Endothelial cell of umbilical vein (primary cell): ENCODE results near the gene COL8A1. TPM values are rescaled to one million over a fixed set of nuclear protein-coding genes. Genes with fewer than 3 reads are reported as not detected.

Source experiments
- BruUV-seq: library from RNA; stranded (reverse); fragments of 400-500 nt; replicated peaks from 2 replicates; lab custom pipeline; 2021; lab: Mats Ljungman, UMichigan
- CTCF ChIA-PET: fragments of 300-600, 350-600 bp; sonication (Branson Sonifier 250); formaldehyde crosslinking; loops from one replicate; lab custom pipeline; 2021; ENCODE audit warnings: antibody characterized with exemption, inconsistent platforms; lab: Charles Lee
- POLR2A ChIA-PET: fragments of 300-600, 350-600 bp; sonication (Branson Sonifier 250); formaldehyde crosslinking; loops from one replicate; lab custom pipeline; 2021; ENCODE audit warnings: antibody characterized with exemption, inconsistent platforms; lab: Charles Lee
- DNase-seq: peaks from one replicate; pipeline ENCODE4 v3.0.0-alpha.2; 2011; ENCODE audit warnings: low read depth, low spot score
- FAIRE-seq: peaks from 2 replicates; lab custom pipeline; 2011; peaks lifted over from hg19 to GRCh38; lab: Jason Lieb, UNC
- H2AFZ ChIP-seq: 2 replicates; pipeline ENCODE4 v1.6.0; 2012; ENCODE audit warnings: low read depth, low read length, control low read depth, inconsistent platforms
- H3K27ac ChIP-seq: 2 replicates; pipeline ENCODE4 v1.5.1; 2011; ENCODE audit warnings: low read depth, mild to moderate bottlenecking, control low read depth, low read length, moderate library complexity; ENCODE audit not compliant: insufficient read depth
- H3K27me3 ChIP-seq, 2 experiments: 2 replicates each; pipeline versions ENCODE4 v1.6.0 to v1.6.1; 2011; ENCODE audit warnings: low read length in 2 of 2, mixed read lengths in 1 of 2; ENCODE audit not compliant: control insufficient read depth in 2 of 2, insufficient read depth in 2 of 2
- H3K36me3 ChIP-seq, 2 experiments: 2 replicates in 1 of 2; 3 replicates in 1 of 2; pipeline ENCODE4 v1.5.1; 2011; ENCODE audit warnings: low read length in 2 of 2, mild to moderate bottlenecking in 1 of 2, moderate library complexity in 1 of 2; ENCODE audit not compliant: control insufficient read depth in 2 of 2, insufficient read depth in 2 of 2; ENCODE audit errors: extremely low read depth in 1 of 2
- H3K4me1 ChIP-seq: 3 replicates; pipeline ENCODE4 v1.5.1; 2011; ENCODE audit warnings: mild to moderate bottlenecking, low read length; ENCODE audit not compliant: control insufficient read depth, insufficient read depth; ENCODE audit errors: extremely low read depth
- H3K4me2 ChIP-seq: 2 replicates; pipeline ENCODE4 v1.6.1; 2011; ENCODE audit warnings: low read length, control low read depth, mixed read lengths; ENCODE audit not compliant: insufficient read depth
- H3K4me3 ChIP-seq, 3 experiments: fragments of 200-600 bp in 1 of 3; sonication (generic), shearing (Covaris generic) in 1 of 3; replicated peaks in 1 of 3; 2 replicates each; pipeline ENCODE4 v1.5.1; 2011 to 2016; ENCODE audit warnings: control low read depth in 3 of 3, low read length in 3 of 3, mild to moderate bottlenecking in 2 of 3, inconsistent platforms in 1 of 3, low read depth in 1 of 3, moderate library complexity in 1 of 3; ENCODE audit not compliant: insufficient read depth in 1 of 3
- H3K79me2 ChIP-seq: 2 replicates; pipeline ENCODE4 v1.6.0; 2012; ENCODE audit warnings: low read length, inconsistent platforms; ENCODE audit not compliant: control insufficient read depth, insufficient read depth
- H3K9ac ChIP-seq: replicated peaks from 2 replicates; pipeline ENCODE3; 2011; ENCODE audit warnings: low read length, control low read depth; ENCODE audit not compliant: insufficient read depth; ENCODE audit errors: extremely low read depth
- H3K9me1 ChIP-seq: replicated peaks from 3 replicates; pipeline ENCODE4 v1.6.0; 2011; ENCODE audit warnings: mild to moderate bottlenecking, low read length; ENCODE audit not compliant: control insufficient read depth, insufficient read depth; ENCODE audit errors: extremely low read depth
- H3K9me3 ChIP-seq: replicated peaks from 2 replicates; pipeline ENCODE4 v1.5.1; 2012; ENCODE audit warnings: low read length, inconsistent platforms; ENCODE audit not compliant: control insufficient read depth, insufficient read depth
- H4K20me1 ChIP-seq: replicated peaks from 2 replicates; pipeline ENCODE3; 2011; ENCODE audit warnings: mild to moderate bottlenecking, low read length; ENCODE audit not compliant: control insufficient read depth, insufficient read depth; ENCODE audit errors: extremely low read depth
- CTCF ChIP-seq, 2 donors: IDR thresholded peaks; 1 replicate in 1 of 2; 2 replicates in 1 of 2; pipeline ENCODE4 v1.5.1; 2011; ENCODE audit warnings: low read length in 2 of 2, mild to moderate bottlenecking in 2 of 2, moderate library complexity in 2 of 2, control low read depth in 1 of 2, inconsistent platforms in 1 of 2, low read depth in 1 of 2; ENCODE audit not compliant: insufficient read depth in 1 of 2; ENCODE audit errors: extremely low read depth in 1 of 2
- EZH2 ChIP-seq: IDR thresholded peaks from 2 replicates; pipeline ENCODE4 v1.6.1; 2012; ENCODE audit warnings: borderline replicate concordance, low read depth, mild to moderate bottlenecking, moderate library complexity, low read length, inconsistent platforms; ENCODE audit not compliant: severe bottlenecking
- FOS ChIP-seq: IDR thresholded peaks from 2 replicates; pipeline ENCODE4 v1.6.1; 2011; ENCODE audit warnings: mild to moderate bottlenecking, low read length, moderate library complexity, borderline replicate concordance; ENCODE audit not compliant: insufficient read depth
- GATA2 ChIP-seq: IDR thresholded peaks from 2 replicates; pipeline ENCODE4 v1.7.0; 2011; ENCODE audit warnings: low read depth, mild to moderate bottlenecking, moderate library complexity, mixed read lengths, low read length; ENCODE audit not compliant: insufficient read length, insufficient read depth
- JUN ChIP-seq: IDR thresholded peaks from 2 replicates; pipeline ENCODE4 v1.6.1; 2011; ENCODE audit warnings: borderline replicate concordance, low read depth; ENCODE audit not compliant: insufficient read length, insufficient read depth
- MAX ChIP-seq: IDR thresholded peaks from 2 replicates; pipeline ENCODE4 v1.6.1; 2011; ENCODE audit not compliant: insufficient read depth, insufficient read length
- MYC ChIP-seq: IDR thresholded peaks from one replicate; pipeline ENCODE4 v1.6.1; 2011; ENCODE audit warnings: mild to moderate bottlenecking, low read depth, low read length
- POLR2A ChIP-seq: IDR thresholded peaks from 2 replicates; pipeline ENCODE4 v1.6.1; 2012; ENCODE audit warnings: low read depth, mild to moderate bottlenecking, control low read depth, low read length
- POLR2AphosphoS5 ChIP-seq: IDR thresholded peaks from 2 replicates; pipeline ENCODE4 v1.6.1; 2012; ENCODE audit warnings: low read depth, mild to moderate bottlenecking, control low read depth, low read length, moderate library complexity; ENCODE audit not compliant: insufficient read depth
- dilution Hi-C: fragments of 300-500 bp; cut with MboI; formaldehyde crosslinking; loops from one replicate; pipeline ENCODE4 v1.15.0; 2019; ENCODE audit warnings: low sequenced_read_pairs; ENCODE audit not compliant: extremely low pct_ligation_motif_present
- intact Hi-C: fragments of 100-400 bp; cut with micrococcal nuclease; formaldehyde crosslinking; loops from one replicate; pipeline ENCODE4 v1.10.0; 2022
- polyA plus RNA-seq, 4 experiments: library from polyadenylated mRNA; depleted of rRNA in 3 of 4; stranded (reverse) in 3 of 4; unstranded in 1 of 4; fragments of >200 nt; gene quantifications; 2 replicates each; pipeline versions ENCODE4 v1.2.1 to v1.2.3, GENCODE V29; 2011 to 2012; ENCODE audit warnings: missing spikeins in 1 of 4
- total RNA-seq: library from RNA; stranded (reverse); gene quantifications from 2 replicates; pipeline ENCODE4 v1.2.3, GENCODE V29; 2021

Gene COL8A1
- total and polyA plus RNA-seq, 2 donors (not counting 3 experiments of a cell fraction or from before 2014, with no cell fraction given) = 358 to 634 TPM

GRCh38 chr3:99755831-99756230 lies 117.4 kb downstream of the COL8A1 start:
- no peaks in the 10 kb centered on the region for H3K9me3 ChIP-seq
- H3K27me3 ChIP-seq = no peaks in the 10 kb centered on the region
- peaks cover 4 to 16% of the 10 kb centered on the region in 2 experiments for H3K36me3 ChIP-seq
- no peak overlapping the region for H3K4me2 ChIP-seq
- no peak for TF ChIP-seq MAX
- TF ChIP-seq POLR2A = peak; percentile 43
- ChIA-PET POLR2A (no interaction called here), CTCF (interaction anchor here (0.7 to 1.5 kb wide), 3 partner anchors 12 to 732 kb away, joined by 3 to 5 read pairs (median 3); no protein-coding TSS in a partner anchor)
- FAIRE-seq (no peak), DNase-seq (peak; percentile 54)
- peaks cover 25% of the 10 kb centered on the region for H3K4me1 ChIP-seq
- no peaks in the 10 kb centered on the region for H4K20me1 ChIP-seq
- dilution Hi-C loops = loop anchor here (25.0 kb wide), 1 partner anchor 744 kb away; no protein-coding TSS in a partner anchor
- H3K4me3 ChIP-seq = no peak overlapping the region
- H3K27ac ChIP-seq = no peak overlapping the region
- H3K79me2 ChIP-seq = peaks cover 4% of the 10 kb centered on the region
- no TSS peak for BruUV-seq
- H3K9ac ChIP-seq = no peak overlapping the region
- no peaks in the 10 kb centered on the region for H3K9me1 ChIP-seq
- H2AFZ ChIP-seq = no peak overlapping the region
- intact Hi-C loops = no loop called here

- Histone ChIP-seq H3K4me2 (no peak overlapping the region), H3K9me1 (no peaks in the 10 kb centered on the region), H3K4me1 (peaks cover 4% of the 10 kb centered on the region), H4K20me1 (no peaks in the 10 kb centered on the region), H3K4me3 (no peak overlapping the region), H3K79me2 (no peaks in the 10 kb centered on the region), H2AFZ (no peak overlapping the region), H3K36me3 (peaks cover 8 to 16% of the 10 kb centered on the region in 2 experiments), H3K27me3 (no peaks in the 10 kb centered on the region), H3K9me3 (no peaks in the 10 kb centered on the region), H3K9ac (no peak overlapping the region), H3K27ac (no peak overlapping the region)
- intact Hi-C loops = no loop called here
- DNase-seq = no peak
- CTCF ChIA-PET = interaction anchor here (0.7 to 1.8 kb wide), 2 partner anchors 8 to 50 kb away, joined by 3 to 5 read pairs; no protein-coding TSS in a partner anchor
- no peak for FAIRE-seq
- TF ChIP-seq CTCF (IDR thresholded peaks at IDR 0.05; ENCODE audit: extremely low read depth in 1 of 2, insufficient read depth in 1 of 2, low read depth in 1 of 2, low read length in 2 of 2) (no peak), POLR2AphosphoS5 (no peak), MAX (no peak), MYC (no peak), FOS (no peak), EZH2 (no peak), GATA2 (no peak), POLR2A (no peak), JUN (no peak)
- POLR2A ChIA-PET = no interaction called here
- BruUV-seq = no TSS peak
- dilution Hi-C loops = loop anchor here (25.0 kb wide), 1 partner anchor 746 kb away; no protein-coding TSS in a partner anchor
These were observed 119.6 kb downstream of the COL8A1 start for GRCh38 chr3:99757966-99758365.
